ENCODE results near the gene PPP2R2D. TPM values are rescaled to one million over a fixed set of nuclear protein-coding genes. Genes with fewer than 3 reads are reported as not detected.

Gene PPP2R2D
- total RNA-seq, 1 experiment from 2014 or later: 41.0 TPM

GRCh38 chr10:131905267-131905571 is 4.4 kb downstream of the PPP2R2D start:
- CTCF ChIA-PET: no interaction called here
- POLR2A ChIA-PET: no interaction called here

DNA sequence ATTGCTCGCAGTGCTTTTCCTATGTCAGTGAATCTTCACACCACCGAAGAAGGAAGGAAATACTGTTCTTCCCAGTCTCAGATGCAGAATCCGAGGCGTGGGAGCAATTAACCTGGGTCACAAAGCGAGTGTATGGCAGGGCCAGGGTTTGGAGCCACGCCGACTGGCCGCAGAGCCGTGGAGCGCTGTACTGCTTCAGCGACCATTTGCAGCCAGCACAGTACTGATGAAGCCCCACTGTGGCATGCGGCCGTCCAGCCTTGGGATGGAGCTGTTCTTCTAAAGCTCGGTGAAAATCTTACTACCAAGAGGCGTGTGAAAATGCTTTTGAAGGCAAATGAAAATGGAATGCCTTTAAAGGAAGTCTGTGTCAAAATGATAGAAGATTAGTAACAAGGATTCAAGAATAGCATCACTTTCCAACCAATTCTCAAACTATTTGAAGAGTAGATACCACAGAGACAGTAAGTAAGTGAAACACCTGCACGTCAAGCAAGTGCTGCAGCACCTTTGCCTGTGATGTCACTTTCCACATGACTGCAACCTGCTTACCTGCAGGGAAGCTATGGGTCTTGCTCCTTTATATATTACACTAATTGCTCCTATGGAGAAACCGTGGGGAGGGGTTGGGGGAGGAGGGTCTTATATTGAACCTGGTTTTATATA is 4.9 kb downstream of the PPP2R2D start:
- intact Hi-C loops (cut with micrococcal nuclease; ENCODE audit: unreplicated experiment) (no loop called here), in situ Hi-C loops (cut with HindIII; ENCODE audit: low pct_unique_long_range_greater_than_20kb, low sequenced_read_pairs) (no loop called here)
- H3K36me3 ChIP-seq (ENCODE audit: control insufficient read depth, insufficient read depth, low read length): no peaks in the 10 kb centered on the region
- H3K27me3 ChIP-seq (ENCODE audit: control insufficient read depth, insufficient read depth, low read length): no peaks in the 10 kb centered on the region
- H3K4me1 ChIP-seq (ENCODE audit: control insufficient read depth, insufficient read depth, low read length): peaks cover 45% of the 10 kb centered on the region
- H3K4me3 ChIP-seq (ENCODE audit: low read depth in 2 of 2, low read length in 2 of 2): no peak overlapping the region
- CTCF ChIA-PET: no interaction called here
- BruUV-seq (replicated peaks): no TSS peak
- no peak for DNase-seq (ENCODE audit: low read depth, low spot score)
- TF ChIP-seq TCF7L2 (IDR thresholded peaks at IDR 0.05; ENCODE audit: low read depth, low read length) (no peak), POLR2AphosphoS5 (IDR thresholded peaks at IDR 0.05; ENCODE audit: low read depth, low read length) (no peak), REST (IDR thresholded peaks at IDR 0.05; ENCODE audit: insufficient read depth in 1 of 2, low read depth in 2 of 2, low read length in 1 of 2) (no peak), SIN3A (IDR thresholded peaks at IDR 0.05; ENCODE audit: borderline replicate concordance, insufficient read depth, low read depth, low read length) (no peak), CTCF (IDR thresholded peaks at IDR 0.05) (no peak)
- no peak overlapping the region for H3K27ac ChIP-seq (ENCODE audit: low read length)
- no peaks in the 10 kb centered on the region for H3K9me3 ChIP-seq (ENCODE audit: control insufficient read depth, insufficient read depth, low read depth, low read length)
- ATAC-seq: no peak
- POLR2A ChIA-PET: interaction anchor here (0.7 kb wide), 1 partner anchor 1701 kb away, joined by 8 read pairs; no protein-coding TSS in a partner anchor

More at GRCh38 chr10:131905267-131905571, 4.4 kb downstream of the PPP2R2D start:
- in situ Hi-C loops (cut with HindIII; ENCODE audit: low pct_unique_long_range_greater_than_20kb, low sequenced_read_pairs) (no loop called here), intact Hi-C loops (cut with micrococcal nuclease; ENCODE audit: unreplicated experiment) (no loop called here)
- no peak for ATAC-seq
- peaks cover 45% of the 10 kb centered on the region for H3K4me1 ChIP-seq (ENCODE audit: control insufficient read depth, insufficient read depth, low read length)
- H3K9me3 ChIP-seq (ENCODE audit: control insufficient read depth, insufficient read depth, low read depth, low read length): no peaks in the 10 kb centered on the region
- TF ChIP-seq SIN3A (IDR thresholded peaks at IDR 0.05; ENCODE audit: borderline replicate concordance, insufficient read depth, low read depth, low read length) (no peak), POLR2AphosphoS5 (IDR thresholded peaks at IDR 0.05; ENCODE audit: low read depth, low read length) (no peak), TCF7L2 (IDR thresholded peaks at IDR 0.05; ENCODE audit: low read depth, low read length) (no peak)
- BruUV-seq (replicated peaks): TSS peak; percentile 3
- DNase-seq (ENCODE audit: low read depth, low spot score): no peak
- H3K36me3 ChIP-seq (ENCODE audit: control insufficient read depth, insufficient read depth, low read length): no peaks in the 10 kb centered on the region
- no peaks in the 10 kb centered on the region for H3K27me3 ChIP-seq (ENCODE audit: control insufficient read depth, insufficient read depth, low read length)
- H3K27ac ChIP-seq (ENCODE audit: low read length): no peak overlapping the region
- no peak overlapping the region for H3K4me3 ChIP-seq (ENCODE audit: low read depth in 2 of 2, low read length in 2 of 2)

DNA sequence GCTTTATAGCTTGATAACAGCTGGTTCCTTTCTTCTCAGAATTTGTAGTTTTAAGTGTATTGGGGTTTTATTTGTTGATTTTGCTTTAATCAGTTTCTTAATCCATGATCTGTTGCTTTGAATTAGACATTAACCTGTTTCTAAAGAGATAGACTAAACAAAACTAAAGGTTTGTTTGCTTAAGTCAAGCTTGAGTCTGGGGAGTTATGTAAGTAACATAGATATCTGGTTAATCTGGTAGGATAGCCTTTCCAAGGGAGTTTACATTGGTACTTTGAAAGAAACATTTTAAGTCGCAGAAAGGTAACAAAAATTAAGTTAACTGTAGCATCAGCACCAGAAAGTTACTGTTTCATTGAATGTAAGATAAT is 5.4 kb downstream of the PPP2R2D start:
- ChIA-PET POLR2A (interaction anchor here (0.7 kb wide), 1 partner anchor 1702 kb away, joined by 8 read pairs; no protein-coding TSS in a partner anchor), CTCF (no interaction called here)
- in situ Hi-C loops (cut with HindIII; ENCODE audit: low pct_unique_long_range_greater_than_20kb, low sequenced_read_pairs) (no loop called here), intact Hi-C loops (cut with micrococcal nuclease; ENCODE audit: unreplicated experiment) (no loop called here)
- Histone ChIP-seq H3K27ac (ENCODE audit: low read length) (no peak overlapping the region), H3K4me1 (ENCODE audit: control insufficient read depth, insufficient read depth, low read length) (peaks cover 45% of the 10 kb centered on the region), H3K27me3 (ENCODE audit: control insufficient read depth, insufficient read depth, low read length) (no peaks in the 10 kb centered on the region), H3K36me3 (ENCODE audit: control insufficient read depth, insufficient read depth, low read length) (no peaks in the 10 kb centered on the region), H3K9me3 (ENCODE audit: control insufficient read depth, insufficient read depth, low read depth, low read length) (no peaks in the 10 kb centered on the region), H3K4me3 (ENCODE audit: low read depth in 2 of 2, low read length in 2 of 2) (no peak overlapping the region)
- ATAC-seq (no peak), DNase-seq (ENCODE audit: low read depth, low spot score) (no peak)
- TF ChIP-seq SIN3A (IDR thresholded peaks at IDR 0.05; ENCODE audit: borderline replicate concordance, insufficient read depth, low read depth, low read length) (no peak), TCF7L2 (IDR thresholded peaks at IDR 0.05; ENCODE audit: low read depth, low read length) (no peak), POLR2AphosphoS5 (IDR thresholded peaks at IDR 0.05; ENCODE audit: low read depth, low read length) (no peak), CTCF (IDR thresholded peaks at IDR 0.05) (no peak), REST (IDR thresholded peaks at IDR 0.05; ENCODE audit: insufficient read depth in 1 of 2, low read depth in 2 of 2, low read length in 1 of 2) (no peak)
- no TSS peak for BruUV-seq (replicated peaks)
